Panc1 (cell line): ENCODE results near the gene GPR135.

Experiments used
- CTCF ChIP-seq: fragments of 450-650 bp; IDR thresholded peaks from 2 replicates; pipeline ENCODE4 v1.5.1; 2017; ENCODE audit warnings: mild to moderate bottlenecking
- POLR2AphosphoS5 ChIP-seq: IDR thresholded peaks from 2 replicates; pipeline ENCODE4 v1.6.1; 2012; ENCODE audit warnings: mild to moderate bottlenecking, low read depth, low read length, moderate library complexity
- REST ChIP-seq, 2 experiments: IDR thresholded peaks; 2 replicates each; pipeline ENCODE4 v1.6.1; 2011 to 2012; ENCODE audit warnings: low read depth in 2 of 2, control low read depth in 1 of 2, low read length in 1 of 2, mild to moderate bottlenecking in 1 of 2, moderate library complexity in 1 of 2; ENCODE audit not compliant: insufficient read depth in 1 of 2
- SIN3A ChIP-seq: IDR thresholded peaks from 2 replicates; pipeline ENCODE4 v1.6.1; 2012; ENCODE audit warnings: low read depth, mild to moderate bottlenecking, low read length, moderate library complexity, borderline replicate concordance; ENCODE audit not compliant: insufficient read depth

GRCh38 chr14:59480166-59480565 lies 15.0 kb upstream of the GPR135 start:
- no peak for TF ChIP-seq CTCF
- no peak for TF ChIP-seq POLR2AphosphoS5
- TF ChIP-seq SIN3A: no peak
- no peak for TF ChIP-seq REST (IDR thresholded peaks at IDR 0.05; ENCODE audit: insufficient read depth in 1 of 2, low read depth in 2 of 2, low read length in 1 of 2)
